Measurements from ENCODE around the gene TMEM92. TPM values are rescaled to one million over a fixed set of nuclear protein-coding genes. Genes with fewer than 3 reads are reported as not detected.

The TMEM92 gene
- total RNA-seq, 4 donors from 2014 or later: 3.1 TPM; not detected in 3

GRCh38 chr17:50264263-50265113 is 9.8 kb upstream of the TMEM92 start:
- DNase-seq (ENCODE audit: low spot score in 2 of 2): peak in 1 of 2 donors; percentile 84
- WGBS, 2 donors: 63 to 65% methylated on average over 22 to 23 of the region's 23 CpGs
- intact Hi-C loops (cut with DNase I; ENCODE audit: low total_unique reads): no loop called here
- H3K4me3 ChIP-seq (ENCODE audit: low read depth, poor library complexity, severe bottlenecking): no peak overlapping the region
- TF ChIP-seq CTCF (IDR thresholded peaks at IDR 0.05): no peak
- no peak for TF ChIP-seq POLR2A (IDR thresholded peaks at IDR 0.05)

- no peak for TF ChIP-seq CTCF (IDR thresholded peaks at IDR 0.05)
- TF ChIP-seq POLR2A (IDR thresholded peaks at IDR 0.05): no peak
- WGBS, 2 donors: 87% methylated on average over 2 of the region's 2 CpGs; no CpG with 5 or more reads in 1 of the 2 donors
- H3K4me3 ChIP-seq (ENCODE audit: low read depth, poor library complexity, severe bottlenecking): no peak overlapping the region
- intact Hi-C loops (cut with DNase I; ENCODE audit: low total_unique reads): no loop called here
- peak in 1 of 2 donors; percentile 82 for DNase-seq (ENCODE audit: low spot score in 2 of 2)
These were observed 9.1 kb upstream of the TMEM92 start for GRCh38 chr17:50265212-50265611.

- WGBS, 2 donors: 71 to 75% methylated on average over 10 of the region's 10 CpGs
- intact Hi-C loops (cut with DNase I; ENCODE audit: low total_unique reads): no loop called here
- no peak overlapping the region for H3K4me3 ChIP-seq (ENCODE audit: low read depth, poor library complexity, severe bottlenecking)
- TF ChIP-seq POLR2A (IDR thresholded peaks at IDR 0.05): no peak
- TF ChIP-seq CTCF (IDR thresholded peaks at IDR 0.05): no peak
- peak in 1 of 2 donors; percentile 76 for DNase-seq (ENCODE audit: low spot score in 2 of 2)
These were observed 8.5 kb upstream of the TMEM92 start for GRCh38 chr17:50265690-50266315.

GRCh38 chr17:50266384-50267073 is 7.7 kb upstream of the TMEM92 start:
- no peak for TF ChIP-seq CTCF (IDR thresholded peaks at IDR 0.05)
- TF ChIP-seq POLR2A (IDR thresholded peaks at IDR 0.05): no peak
- intact Hi-C loops (cut with DNase I; ENCODE audit: low total_unique reads): no loop called here

GRCh38 chr17:50267074-50267841 is 7.0 kb upstream of the TMEM92 start:
- intact Hi-C loops (cut with DNase I; ENCODE audit: low total_unique reads): no loop called here
- TF ChIP-seq POLR2A (IDR thresholded peaks at IDR 0.05): no peak
- no peak for TF ChIP-seq CTCF (IDR thresholded peaks at IDR 0.05)
- 47 to 49% methylated on average over 10 of the region's 10 CpGs for WGBS, 2 donors
- no peak overlapping the region for H3K4me3 ChIP-seq (ENCODE audit: low read depth, poor library complexity, severe bottlenecking)
- DNase-seq (ENCODE audit: low spot score in 2 of 2): peak in 1 of 2 donors; percentile 84

More at GRCh38 chr17:50266384-50267073, 7.7 kb upstream of the TMEM92 start:
- H3K4me3 ChIP-seq (ENCODE audit: low read depth, poor library complexity, severe bottlenecking): no peak overlapping the region
- peak in 1 of 2 donors; percentile 89 for DNase-seq (ENCODE audit: low spot score in 2 of 2)
- WGBS, 2 donors: 25 to 26% methylated on average over 7 to 13 of the region's 13 CpGs
